HFF-Myc (cell line): ENCODE results near the gene DEPP1.
A peak's percentile ranks its signal among the peaks of the same experiment; 100 is the strongest.

Experiments
- DNase-seq: peaks from one replicate; pipeline ENCODE4 v3.0.0-alpha.2; 2011; ENCODE audit warnings: low read depth; ENCODE audit errors: extremely low read depth
- H3K4me3 ChIP-seq: replicated peaks from 2 replicates; pipeline ENCODE4 v1.5.1; 2011; ENCODE audit warnings: low read depth, mild to moderate bottlenecking, control low read depth, low read length
- CTCF ChIP-seq: IDR thresholded peaks from 2 replicates; pipeline ENCODE4 v1.5.1; 2012; ENCODE audit warnings: mild to moderate bottlenecking, low read depth, low read length, control low read depth; ENCODE audit errors: missing control alignments

Gene DEPP1

GRCh38 chr10:45004661-45005060 is 26.1 kb upstream of the DEPP1 start:
- H3K4me3 ChIP-seq, result no peak overlapping the region

GRCh38 chr10:45003432-45004000 is 24.9 kb upstream of the DEPP1 start:
- TF ChIP-seq CTCF, result no peak
- no peak overlapping the region for H3K4me3 ChIP-seq
- DNase-seq, result no peak

More at GRCh38 chr10:45004661-45005060, 26.1 kb upstream of the DEPP1 start:
- no peak for DNase-seq
- TF ChIP-seq CTCF, result no peak

GRCh38 chr10:45001381-45002148 is 23.0 kb upstream of the DEPP1 start:
- no peak for TF ChIP-seq CTCF
- peak overlapping the region; percentile 63 for H3K4me3 ChIP-seq

GRCh38 chr10:45000752-45001380 is 22.3 kb upstream of the DEPP1 start, which contains the start of gene ZNF22:
TSS of gene ZNF22 (plus strand) at chr10:45000923. CDS start at chr10:45003369, 2,446 bp downstream.
- peak within 1 kb of the TSS; percentile 63 for H3K4me3 ChIP-seq
- TF ChIP-seq CTCF, result no peak
- DNase-seq, result no peak

More at GRCh38 chr10:45001381-45002148, 23.0 kb upstream of the DEPP1 start:
- no peak for DNase-seq

- no peak for TF ChIP-seq CTCF
- peak overlapping the region; percentile 63 for H3K4me3 ChIP-seq
- DNase-seq, result no peak
These were observed 21.6 kb upstream of the DEPP1 start for GRCh38 chr10:45000138-45000751.

DNA sequence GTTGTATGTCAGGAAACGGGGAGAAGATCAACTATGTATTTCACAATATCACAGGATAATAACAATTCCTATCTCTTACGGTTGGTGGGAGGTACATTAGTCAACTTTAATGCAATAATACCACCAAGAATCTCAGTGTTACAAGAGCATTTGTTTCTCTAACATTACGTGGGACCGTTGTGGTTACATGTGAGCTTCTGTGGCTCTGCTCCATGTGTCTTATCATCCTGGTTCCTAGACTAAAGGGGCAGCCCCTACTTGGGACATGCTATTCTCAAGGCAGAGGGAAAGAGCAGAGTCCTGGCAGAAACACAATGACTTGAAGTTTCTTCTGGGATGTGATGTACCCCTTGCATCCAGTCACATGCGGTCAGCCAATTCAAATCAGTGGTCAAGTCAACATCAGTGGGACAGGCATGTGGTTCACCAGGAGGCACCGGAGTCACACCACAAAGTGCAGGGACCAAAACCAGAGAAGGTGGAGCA is 19.6 kb upstream of the DEPP1 start:
- no peak overlapping the region for H3K4me3 ChIP-seq
- no peak for DNase-seq
- no peak for TF ChIP-seq CTCF
